A673 (cell line): ENCODE data around the gene COMMD4. TPM values are rescaled to one million over a fixed set of nuclear protein-coding genes. Genes with fewer than 3 reads are reported as not detected.

Experiments
- BruUV-seq: library from RNA; stranded (reverse); fragments of 400-500 nt; replicated peaks from 2 replicates; lab custom pipeline; 2021; lab: Mats Ljungman, UMichigan
- CTCF ChIA-PET: fragments of 300-600 bp; sonication (Branson Sonifier 250); formaldehyde crosslinking; loops from one replicate; lab custom pipeline; 2022; ENCODE audit warnings: antibody characterized with exemption; lab: Charles Lee
- POLR2A ChIA-PET: fragments of 300-600 bp; sonication (Branson Sonifier 250); formaldehyde crosslinking; loops from one replicate; lab custom pipeline; 2022; ENCODE audit warnings: antibody characterized with exemption; ENCODE audit not compliant: low non-redundant PET; lab: Charles Lee
- DNase-seq: peaks from one replicate; pipeline ENCODE4 v3.0.0-alpha.2; 2015; ENCODE audit warnings: low spot score
- H3K27ac ChIP-seq: fragments of 200-600 bp; sonication (generic); 2 replicates; pipeline ENCODE4 v1.5.1; 2016; ENCODE audit warnings: mixed run types, low read depth, mild to moderate bottlenecking, mixed read lengths, antibody characterized with exemption, low read length; ENCODE audit not compliant: poor library complexity, severe bottlenecking
- H3K27me3 ChIP-seq: fragments of 200-600 bp; sonication (generic); replicated peaks from 2 replicates; pipeline ENCODE4 v1.6.1; 2017; ENCODE audit warnings: mixed run types, low read depth, mild to moderate bottlenecking, mixed read lengths, antibody characterized with exemption, low read length; ENCODE audit not compliant: insufficient read depth, poor library complexity
- H3K36me3 ChIP-seq: fragments of 200-600 bp; sonication (generic); 2 replicates; pipeline ENCODE4 v1.6.1; 2016; ENCODE audit warnings: mixed run types, mild to moderate bottlenecking, mixed read lengths, antibody characterized with exemption, low read length; ENCODE audit not compliant: insufficient read depth, poor library complexity, severe bottlenecking
- H3K4me1 ChIP-seq: fragments of 200-600 bp; sonication (generic); 2 replicates; pipeline ENCODE4 v1.6.1; 2017; ENCODE audit warnings: mixed run types, mild to moderate bottlenecking, mixed read lengths, antibody characterized with exemption, low read length; ENCODE audit not compliant: insufficient read depth, poor library complexity, severe bottlenecking
- H3K4me3 ChIP-seq: fragments of 200-600 bp; sonication (generic); 2 replicates; pipeline ENCODE4 v1.5.1; 2016; ENCODE audit warnings: low read depth, mixed run types, mild to moderate bottlenecking, mixed read lengths, low read length; ENCODE audit not compliant: poor library complexity, severe bottlenecking
- H3K9me3 ChIP-seq: fragments of 200-600 bp; sonication (generic); 2 replicates; pipeline ENCODE4 v1.6.1; 2016; ENCODE audit warnings: mixed run types, low read depth, mild to moderate bottlenecking, mixed read lengths, antibody characterized with exemption, low read length; ENCODE audit not compliant: poor library complexity, severe bottlenecking
- CTCF ChIP-seq: fragments of 300-800, 200-600 bp; sonication (generic); conservative IDR thresholded peaks from 2 replicates; pipeline ENCODE4 v1.5.1; 2017; ENCODE audit warnings: low read depth, mild to moderate bottlenecking, antibody characterized with exemption, low read length, moderate library complexity, mixed read lengths
- EZH2 ChIP-seq: fragments of 200-600 bp; sonication (generic); IDR thresholded peaks from 2 replicates; pipeline ENCODE4 v1.6.1; 2017; ENCODE audit warnings: borderline replicate concordance, low read depth, mild to moderate bottlenecking, mixed read lengths, antibody characterized with exemption, low read length; ENCODE audit not compliant: poor library complexity, severe bottlenecking
- intact Hi-C: fragments of 100-400 bp; cut with micrococcal nuclease; formaldehyde crosslinking; loops from one replicate; pipeline ENCODE4 v1.10.0; 2022; ENCODE audit not compliant: unreplicated experiment
- total RNA-seq: library from RNA; stranded (reverse); gene quantifications from 2 replicates; pipeline ENCODE4 v1.2.3, GENCODE V29; 2021

Gene COMMD4
- total RNA-seq, 1 experiment from 2014 or later: 109 TPM

GRCh38 chr15:75349851-75350588 lies 14.2 kb downstream of the COMMD4 start:
- peaks cover 6% of the 10 kb centered on the region for H3K4me1 ChIP-seq
- no peaks in the 10 kb centered on the region for H3K9me3 ChIP-seq
- no peak for DNase-seq
- no peaks in the 10 kb centered on the region for H3K36me3 ChIP-seq
- TF ChIP-seq EZH2 (no peak), CTCF (no peak)
- H3K27me3 ChIP-seq: no peaks in the 10 kb centered on the region
- POLR2A ChIA-PET: no interaction called here
- CTCF ChIA-PET: no interaction called here
- intact Hi-C loops: no loop called here
- BruUV-seq: no TSS peak
- no peak overlapping the region for H3K4me3 ChIP-seq
- no peak overlapping the region for H3K27ac ChIP-seq

GRCh38 chr15:75350601-75351361 lies 14.9 kb downstream of the COMMD4 start:
- ChIA-PET POLR2A (no interaction called here), CTCF (no interaction called here)
- Histone ChIP-seq H3K27me3 (no peaks in the 10 kb centered on the region), H3K27ac (no peak overlapping the region), H3K4me3 (no peak overlapping the region), H3K9me3 (no peaks in the 10 kb centered on the region), H3K4me1 (peaks cover 6% of the 10 kb centered on the region), H3K36me3 (no peaks in the 10 kb centered on the region)
- no peak for DNase-seq
- TF ChIP-seq EZH2 (no peak), CTCF (no peak)
- BruUV-seq: no TSS peak
- intact Hi-C loops: no loop called here

- no peaks in the 10 kb centered on the region for H3K9me3 ChIP-seq
- ChIA-PET CTCF (no interaction called here), POLR2A (no interaction called here)
- H3K36me3 ChIP-seq: no peaks in the 10 kb centered on the region
- H3K4me1 ChIP-seq: no peaks in the 10 kb centered on the region
- no peak overlapping the region for H3K27ac ChIP-seq
- no peaks in the 10 kb centered on the region for H3K27me3 ChIP-seq
- no peak overlapping the region for H3K4me3 ChIP-seq
- intact Hi-C loops: no loop called here
- TF ChIP-seq CTCF: no peak
- no peak for TF ChIP-seq EZH2
- no TSS peak for BruUV-seq
- DNase-seq: no peak
Observed at GRCh38 chr15:75352186-75353080, 16.6 kb downstream of the COMMD4 start.
